Natural killer cell (primary cell): Measurements from ENCODE around the gene SLC6A8. TPM values are rescaled to one million over a fixed set of nuclear protein-coding genes. Genes with fewer than 3 reads are reported as not detected.
"Not testable (repeated sequence)": the region's sequence is repeated elsewhere in the genome, so short reads cannot be mapped to it uniquely, and the experiment has no call there.

ENCODE experiments used
- ATAC-seq, 3 donors: fragments of 150-1000 bp in 2 of 3; fragments of 200-7000 bp in 1 of 3; cut with Tn5 transposase; 1 replicate in 1 of 3; 2 replicates in 2 of 3; pipeline ENCODE4 v1.10.0; 2021; ENCODE audit warnings: mild to moderate bottlenecking in 2 of 3, moderate library complexity in 2 of 3
- DNase-seq, 2 donors: peaks; one replicate each; pipeline versions ENCODE4 v3.0.0 to v3.0.0-alpha.2; 2013 to 2021; ENCODE audit warnings: mixed read lengths in 1 of 2
- H3K27ac ChIP-seq: one replicate; pipeline ENCODE4 v1.5.1; 2013; ENCODE audit warnings: mild to moderate bottlenecking, low read length
- H3K27me3 ChIP-seq: one replicate; pipeline ENCODE4 v1.6.1; 2013; ENCODE audit warnings: low read length; ENCODE audit not compliant: control insufficient read depth, insufficient read depth
- H3K36me3 ChIP-seq: one replicate; pipeline ENCODE4 v1.6.1; 2013; ENCODE audit warnings: low read length; ENCODE audit not compliant: control insufficient read depth, insufficient read depth
- H3K4me1 ChIP-seq: one replicate; pipeline ENCODE4 v1.6.1; 2013; ENCODE audit warnings: low read length; ENCODE audit not compliant: control insufficient read depth, insufficient read depth
- H3K4me3 ChIP-seq: one replicate; pipeline ENCODE4 v1.5.1; 2013; ENCODE audit warnings: low read length
- H3K9me3 ChIP-seq: one replicate; pipeline ENCODE4 v1.6.1; 2013; ENCODE audit warnings: low read length; ENCODE audit not compliant: control insufficient read depth, insufficient read depth
- H3K27ac Mint-ChIP-seq, 2 donors: one replicate each; pipeline ENCODE4 v1.8.0; 2022; ENCODE audit warnings: mild to moderate bottlenecking in 2 of 2, mixed read lengths in 2 of 2, moderate library complexity in 1 of 2
- H3K27me3 Mint-ChIP-seq, 2 donors: one replicate each; pipeline ENCODE4 v1.8.0; 2022; ENCODE audit warnings: low read depth in 2 of 2, mixed read lengths in 2 of 2
- H3K36me3 Mint-ChIP-seq: one replicate; pipeline ENCODE4 v1.8.0; 2022; ENCODE audit warnings: mixed read lengths
- H3K4me1 Mint-ChIP-seq, 2 donors: one replicate each; pipeline ENCODE4 v1.8.0; 2022; ENCODE audit warnings: mixed read lengths in 2 of 2
- H3K4me3 Mint-ChIP-seq: one replicate; pipeline ENCODE4 v1.8.0; 2022; ENCODE audit warnings: mild to moderate bottlenecking, moderate library complexity, mixed read lengths
- H3K9me3 Mint-ChIP-seq, 2 donors: one replicate each; pipeline ENCODE4 v1.8.0; 2022; ENCODE audit warnings: mixed read lengths in 2 of 2
- CTCF ChIP-seq: fragments of 200-600 bp; IDR thresholded peaks from one replicate; pipeline ENCODE4 v1.8.0; 2022; ENCODE audit warnings: antibody characterized with exemption
- WGBS: methylation state at CpG from one replicate; pipeline ENCODE4 v1.1.7; 2013; ENCODE audit warnings: missing lambda C conversion rate; ENCODE audit not compliant: insufficient coverage; 5-methylcytosine and 5-hydroxymethylcytosine counted together
- intact Hi-C: fragments of 100-400 bp; cut with micrococcal nuclease; formaldehyde crosslinking; loops from one replicate; pipeline ENCODE4 v1.14.2; 2022
- total RNA-seq, 4 donors: library from RNA; stranded (reverse); fragments of 120-200 nt in 1 of 4; gene quantifications; one replicate each; pipeline versions ENCODE4 v1.2.3 to v1.2.4, GENCODE V29; 2013 to 2022

The SLC6A8 gene
- total RNA-seq, 3 donors from 2014 or later (not counting 1 experiment from before 2014, with no cell fraction given): 0.77 to 2.5 (median 1.4) TPM

- H3K4me1 Mint-ChIP-seq: no peaks in the 10 kb centered on the region
- peaks cover 0 to 2% of the 10 kb centered on the region in 2 donors for H3K27me3 Mint-ChIP-seq
- no peak overlapping the region for H3K4me3 Mint-ChIP-seq
- Histone ChIP-seq H3K4me3 (no peak overlapping the region), H3K4me1 (peaks cover 2% of the 10 kb centered on the region), H3K36me3 (no peaks in the 10 kb centered on the region), H3K27ac (no peak overlapping the region), H3K27me3 (no peaks in the 10 kb centered on the region), H3K9me3 (no peaks in the 10 kb centered on the region)
- no peak for ATAC-seq
- DNase-seq: no peak
- intact Hi-C loops: no loop called here
- WGBS: 76% methylated on average over 21 of the region's 24 CpGs
- H3K27ac Mint-ChIP-seq: no peak overlapping the region
- no peaks in the 10 kb centered on the region for H3K36me3 Mint-ChIP-seq
- TF ChIP-seq CTCF: no peak
- H3K9me3 Mint-ChIP-seq: no peaks in the 10 kb centered on the region
Observed at GRCh38 chrX:153692611-153693156, 5.0 kb downstream of the SLC6A8 start.

DNA sequence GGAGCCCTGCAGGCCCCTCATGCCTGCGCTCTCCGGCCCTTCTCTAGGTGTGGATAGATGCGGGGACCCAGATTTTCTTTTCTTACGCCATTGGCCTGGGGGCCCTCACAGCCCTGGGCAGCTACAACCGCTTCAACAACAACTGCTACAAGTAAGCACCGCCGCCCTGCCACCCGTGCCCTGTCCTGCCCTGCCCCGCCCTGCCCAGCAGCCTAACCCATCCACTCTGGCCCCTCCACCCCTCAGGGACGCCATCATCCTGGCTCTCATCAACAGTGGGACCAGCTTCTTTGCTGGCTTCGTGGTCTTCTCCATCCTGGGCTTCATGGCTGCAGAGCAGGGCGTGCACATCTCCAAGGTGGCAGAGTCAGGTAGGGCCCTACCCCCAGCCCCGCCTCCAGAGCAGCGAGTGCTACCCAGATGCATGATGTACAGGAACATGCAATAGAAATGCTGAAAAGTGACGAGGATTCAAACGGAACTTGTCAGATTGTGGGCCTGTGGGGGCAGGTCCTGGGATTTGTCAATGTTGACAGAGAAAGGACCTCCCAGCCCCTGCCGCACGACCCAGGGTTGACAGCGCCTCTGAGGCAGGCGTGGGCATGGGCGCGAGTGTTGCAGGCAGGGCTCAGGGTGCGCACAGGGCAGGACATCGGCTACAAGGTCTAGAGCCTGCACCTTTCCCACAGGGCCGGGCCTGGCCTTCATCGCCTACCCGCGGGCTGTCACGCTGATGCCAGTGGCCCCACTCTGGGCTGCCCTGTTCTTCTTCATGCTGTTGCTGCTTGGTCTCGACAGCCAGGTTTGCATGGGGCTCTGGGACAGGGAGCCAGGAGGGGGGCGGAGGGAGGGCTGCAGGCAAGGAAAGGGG lies 5.7 kb downstream of the SLC6A8 start:
- no peak overlapping the region for H3K27ac Mint-ChIP-seq

GRCh38 chrX:153694256-153694655 lies 6.5 kb downstream of the SLC6A8 start:
- intact Hi-C loops, H3K4me3 ChIP-seq, ATAC-seq, H3K27me3 ChIP-seq, H3K36me3 ChIP-seq, H3K4me3 Mint-ChIP-seq, H3K9me3 Mint-ChIP-seq, H3K4me1 ChIP-seq, H3K27me3 Mint-ChIP-seq, H3K4me1 Mint-ChIP-seq, H3K9me3 ChIP-seq, H3K36me3 Mint-ChIP-seq, H3K27ac Mint-ChIP-seq, DNase-seq, H3K27ac ChIP-seq: not testable (repeated sequence)
- WGBS: 95% methylated on average over 13 of the region's 16 CpGs

More for the DNA sequence above, 5.7 kb downstream of the SLC6A8 start:
- 83% methylated on average over 30 of the region's 31 CpGs for WGBS
- ATAC-seq (no peak), DNase-seq (no peak)
- Mint-ChIP-seq H3K9me3 (no peaks in the 10 kb centered on the region), H3K4me1 (no peaks in the 10 kb centered on the region), H3K27me3 (peaks cover 0 to 2% of the 10 kb centered on the region in 2 donors), H3K36me3 (no peaks in the 10 kb centered on the region), H3K4me3 (no peak overlapping the region)
- no peaks in the 10 kb centered on the region for H3K27me3 ChIP-seq
- no peak overlapping the region for H3K27ac ChIP-seq
- intact Hi-C loops: no loop called here
- H3K36me3 ChIP-seq: no peaks in the 10 kb centered on the region
- no peaks in the 10 kb centered on the region for H3K9me3 ChIP-seq
- TF ChIP-seq CTCF: no peak
- H3K4me1 ChIP-seq: peaks cover 2% of the 10 kb centered on the region
- no peak overlapping the region for H3K4me3 ChIP-seq

- Mint-ChIP-seq H3K27ac (no peak overlapping the region), H3K9me3 (no peaks in the 10 kb centered on the region), H3K27me3 (peaks cover 0 to 2% of the 10 kb centered on the region in 2 donors), H3K36me3 (no peaks in the 10 kb centered on the region), H3K4me3 (no peak overlapping the region), H3K4me1 (no peaks in the 10 kb centered on the region)
- no peaks in the 10 kb centered on the region for H3K4me1 ChIP-seq
- no peaks in the 10 kb centered on the region for H3K36me3 ChIP-seq
- no peak for ATAC-seq
- no peak overlapping the region for H3K27ac ChIP-seq
- no peaks in the 10 kb centered on the region for H3K9me3 ChIP-seq
- no peak for DNase-seq
- intact Hi-C loops: no loop called here
- no peak overlapping the region for H3K4me3 ChIP-seq
- whole genome bisulfite sequencing: 91% methylated on average over 18 of the region's 23 CpGs
- TF ChIP-seq CTCF: no peak
- no peaks in the 10 kb centered on the region for H3K27me3 ChIP-seq
Observed at GRCh38 chrX:153694687-153695270, 7.1 kb downstream of the SLC6A8 start.
